Spleen (tissue), 11 donors: Measurements from ENCODE around the gene MT1F. TPM values are rescaled to one million over a fixed set of nuclear protein-coding genes. Genes with fewer than 3 reads are reported as not detected.

Source experiments
- DNase-seq: peaks from one replicate; pipeline ENCODE4 v3.0.0-alpha.2; 2020
- H3K27ac ChIP-seq, 8 donors: fragments of 200-600 bp; sonication (generic) in 7 of 8; 1 replicate in 4 of 8; 2 replicates in 4 of 8; pipeline versions ENCODE4 v1.5.0 to v1.8.0; 2016 to 2021; ENCODE audit warnings: inconsistent platforms in 4 of 8, mild to moderate bottlenecking in 4 of 8, moderate library complexity in 1 of 8
- H3K27me3 ChIP-seq, 7 donors: fragments of 200-600 bp; sonication (generic) in 6 of 7; replicated peaks in 1 of 7; 1 replicate in 4 of 7; 2 replicates in 3 of 7; pipeline versions ENCODE4 v1.5.0 to v1.8.0; 2016 to 2021; ENCODE audit warnings: inconsistent platforms in 3 of 7, mild to moderate bottlenecking in 1 of 7
- H3K36me3 ChIP-seq, 6 donors: fragments of 200-600 bp; sonication (generic) in 5 of 6; 1 replicate in 4 of 6; 2 replicates in 2 of 6; pipeline versions ENCODE4 v1.5.0 to v1.8.0; 2016 to 2021; ENCODE audit warnings: inconsistent platforms in 2 of 6
- H3K4me1 ChIP-seq, 6 donors: fragments of 200-600 bp; sonication (generic) in 5 of 6; 1 replicate in 3 of 6; 2 replicates in 3 of 6; pipeline versions ENCODE4 v1.5.0 to v1.8.0; 2016 to 2021; ENCODE audit warnings: inconsistent platforms in 3 of 6
- H3K4me3 ChIP-seq, 8 donors: fragments of 200-600 bp; sonication (generic) in 7 of 8; 1 replicate in 4 of 8; 2 replicates in 4 of 8; pipeline versions ENCODE4 v1.5.0 to v1.8.0; 2016 to 2021; ENCODE audit warnings: inconsistent platforms in 4 of 8, mild to moderate bottlenecking in 4 of 8, moderate library complexity in 2 of 8
- H3K9me3 ChIP-seq, 8 donors: fragments of 200-600 bp; sonication (generic) in 7 of 8; 1 replicate in 4 of 8; 2 replicates in 4 of 8; pipeline versions ENCODE4 v1.5.0 to v1.8.0; 2016 to 2021; ENCODE audit warnings: inconsistent platforms in 4 of 8
- CTCF ChIP-seq, 11 experiments: fragments of 200-600 bp in 7 of 11; fragments of 450-650 bp in 4 of 11; sonication (generic) in 4 of 11; IDR thresholded peaks in 8 of 11; conservative IDR thresholded peaks in 3 of 11; 1 replicate in 7 of 11; 2 replicates in 4 of 11; pipeline versions ENCODE4 v1.4.0 to v1.8.0; 2016 to 2021; ENCODE audit warnings: antibody characterized with exemption in 11 of 11, inconsistent platforms in 4 of 11, mild to moderate bottlenecking in 1 of 11
- POLR2A ChIP-seq, 3 donors: fragments of 450-650 bp; IDR thresholded peaks; one replicate each; pipeline ENCODE4 v1.5.1; 2017; ENCODE audit warnings: antibody characterized with exemption in 3 of 3, mild to moderate bottlenecking in 1 of 3
- POLR2AphosphoS5 ChIP-seq, 3 donors: sonication (generic); formaldehyde crosslinking; IDR thresholded peaks; one replicate each; pipeline ENCODE4 v1.5.1; 2017; ENCODE audit warnings: antibody characterized with exemption in 3 of 3
- WGBS, 5 donors: extraction: QIAGEN DNeasy Blood & Tissue Kit in 3 of 5; methylation state at CpG; one replicate each; pipeline versions ENCODE4 v1.1.5 to v1.1.7; 2013 to 2018; 5-methylcytosine and 5-hydroxymethylcytosine counted together
- intact Hi-C: fragments of 100-400 bp; cut with DNase I; formaldehyde crosslinking; loops from one replicate; pipeline ENCODE4 v1.15.0; 2023; ENCODE audit warnings: low total_unique reads
- polyA plus RNA-seq, 3 donors: library from polyadenylated mRNA; stranded (reverse); fragments of 200-250 nt; gene quantifications; one replicate each; pipeline ENCODE4 v1.2.1, GENCODE V29; 2013
- total RNA-seq, 7 donors: library from RNA; depleted of rRNA in 3 of 7; stranded (reverse); fragments of >200 nt in 3 of 7; fragmentation: NEBNext Ultra II Directional in 4 of 7; extraction: Animal tissue kit (Norgen Biotek cat#: 25700) in 4 of 7; gene quantifications; one replicate each; pipeline versions ENCODE4 v1.1.0 to v1.2.1, GENCODE V29; 2016 to 2021
- donor health status: healthy with polysubstance abuse.
- donor health status: DM: no; HTN: no; CAD: no; lungs with moderate emphysema.
- donor health status: DM: no; HTN: no; CAD: no.
- donor health status: Bipolar disorder and iron deficiency.
- donor health status: healthy.
- donor health status: DM: no; HTN: no; CAD: no.
- donor health status: DM: yes; HTN: yes; CAD: no.

The MT1F gene
- total and polyA plus RNA-seq, 10 donors, result 6.4 to 21.0 (median 15.6) TPM

GRCh38 chr16:56675685-56676210 lies 18.0 kb downstream of the MT1F start:
- peaks cover 3 to 68% (median 11%) of the 10 kb centered on the region in 7 donors for H3K27me3 ChIP-seq
- H3K4me1 ChIP-seq, result peaks cover 0 to 14% (median 9%) of the 10 kb centered on the region in 6 donors
- DNase-seq, result no peak
- no peaks in the 10 kb centered on the region for H3K9me3 ChIP-seq
- peak overlapping the region in 5 of 8 donors; percentile 16 to 54 (median 18) for H3K4me3 ChIP-seq
- intact Hi-C loops, result no loop called here
- TF ChIP-seq CTCF (IDR thresholded peaks at IDR 0.05 in 8 of 11, conservative IDR thresholded peaks at IDR 0.05 in 3 of 11) (no peak), POLR2AphosphoS5 (IDR thresholded peaks at IDR 0.05) (no peak), POLR2A (IDR thresholded peaks at IDR 0.05) (no peak)
- WGBS, 5 donors, result 2 to 7% (median 5%) methylated on average over 31 to 32 of the region's 32 CpGs
- no peaks in the 10 kb centered on the region for H3K36me3 ChIP-seq
- H3K27ac ChIP-seq, result no peak overlapping the region

- peaks cover 3 to 51% (median 9%) of the 10 kb centered on the region in 7 donors for H3K27me3 ChIP-seq
- TF ChIP-seq CTCF (IDR thresholded peaks at IDR 0.05 in 8 of 11, conservative IDR thresholded peaks at IDR 0.05 in 3 of 11) (no peak), POLR2AphosphoS5 (IDR thresholded peaks at IDR 0.05) (no peak), POLR2A (IDR thresholded peaks at IDR 0.05) (no peak)
- no peak overlapping the region for H3K27ac ChIP-seq
- 81 to 93% (median 84%) methylated on average over 3 of the region's 3 CpGs for WGBS, 5 donors
- no peaks in the 10 kb centered on the region for H3K9me3 ChIP-seq
- H3K36me3 ChIP-seq, result no peaks in the 10 kb centered on the region
- intact Hi-C loops, result no loop called here
- DNase-seq, result no peak
- peaks cover 0 to 29% (median 20%) of the 10 kb centered on the region in 6 donors for H3K4me1 ChIP-seq
- no peak overlapping the region for H3K4me3 ChIP-seq
Measured at GRCh38 chr16:56677474-56677873, 19.7 kb downstream of the MT1F start.

- H3K9me3 ChIP-seq, result no peaks in the 10 kb centered on the region
- no peak for DNase-seq
- WGBS, 5 donors, result 84 to 93% (median 91%) methylated on average over 3 of the region's 3 CpGs
- H3K27me3 ChIP-seq, result peaks cover 3 to 34% (median 9%) of the 10 kb centered on the region in 7 donors
- no peak overlapping the region for H3K4me3 ChIP-seq
- intact Hi-C loops, result no loop called here
- H3K27ac ChIP-seq, result no peak overlapping the region
- peaks cover 0 to 44% (median 33%) of the 10 kb centered on the region in 6 donors for H3K4me1 ChIP-seq
- no peak for TF ChIP-seq POLR2AphosphoS5 (IDR thresholded peaks at IDR 0.05)
- TF ChIP-seq CTCF (IDR thresholded peaks at IDR 0.05 in 8 of 11, conservative IDR thresholded peaks at IDR 0.05 in 3 of 11), result no peak
- H3K36me3 ChIP-seq, result no peaks in the 10 kb centered on the region
Measured at GRCh38 chr16:56679078-56679730, 21.4 kb downstream of the MT1F start.

GRCh38 chr16:56679818-56680217 lies 22.1 kb downstream of the MT1F start:
- Histone ChIP-seq H3K36me3 (no peaks in the 10 kb centered on the region), H3K4me3 (no peak overlapping the region), H3K27me3 (peaks cover 3 to 30% (median 9%) of the 10 kb centered on the region in 7 donors), H3K4me1 (peaks cover 0 to 44% (median 33%) of the 10 kb centered on the region in 6 donors), H3K27ac (no peak overlapping the region), H3K9me3 (no peaks in the 10 kb centered on the region)
- intact Hi-C loops, result loop anchor here (10.0 kb wide), 1 partner anchor 75 kb away; the partner anchor contains the start of gene MT2A
- 79 to 95% (median 86%) methylated on average over 5 to 6 of the region's 6 CpGs for WGBS, 5 donors
- no peak for DNase-seq
- TF ChIP-seq CTCF (IDR thresholded peaks at IDR 0.05 in 8 of 11, conservative IDR thresholded peaks at IDR 0.05 in 3 of 11) (no peak), POLR2A (IDR thresholded peaks at IDR 0.05) (no peak), POLR2AphosphoS5 (IDR thresholded peaks at IDR 0.05) (no peak)
